Erythroblast (primary cell): Measurements from ENCODE around the gene PLEKHH3.

Source experiments
- GATA1 ChIP-seq: IDR thresholded peaks from 2 replicates; pipeline ENCODE4 v1.6.1; 2011; ENCODE audit warnings: low read depth, mild to moderate bottlenecking, control low read depth, low read length, moderate library complexity
- POLR2A ChIP-seq: IDR thresholded peaks from 2 replicates; pipeline ENCODE4 v1.6.1; 2011; ENCODE audit warnings: mild to moderate bottlenecking, low read length

- TF ChIP-seq POLR2A (no peak), GATA1 (no peak)
Observed at GRCh38 chr17:42704490-42704836, 27.7 kb upstream of the PLEKHH3 start.
